WERI-Rb-1 (cell line): ENCODE results near the gene SDSL.

Source experiments
- DNase-seq: peaks from one replicate; pipeline ENCODE4 v3.0.0-alpha.2; 2020
- H3K27ac ChIP-seq: fragments of 250-450 bp; sonication (Bioruptor Pico); 2 replicates; pipeline ENCODE4 v1.5.1; 2020; ENCODE audit warnings: mild to moderate bottlenecking, moderate library complexity
- H3K27me3 ChIP-seq: fragments of 250-450 bp; sonication (Bioruptor Pico); 2 replicates; pipeline ENCODE4 v1.5.1; 2021; ENCODE audit warnings: mild to moderate bottlenecking, low read depth, moderate library complexity; ENCODE audit not compliant: insufficient read depth, severe bottlenecking
- H3K36me3 ChIP-seq: fragments of 250-450 bp; sonication (Bioruptor Pico); 2 replicates; pipeline ENCODE4 v1.5.1; 2020; ENCODE audit warnings: mild to moderate bottlenecking, moderate library complexity
- H3K4me3 ChIP-seq: 2 replicates; pipeline ENCODE4 v1.5.1; 2011; ENCODE audit warnings: low read depth, mild to moderate bottlenecking, control low read depth, low read length
- H3K9me3 ChIP-seq: fragments of 250-450 bp; sonication (Bioruptor Pico); 2 replicates; pipeline ENCODE4 v1.5.1; 2021; ENCODE audit warnings: mild to moderate bottlenecking, moderate library complexity; ENCODE audit not compliant: severe bottlenecking
- TF ChIP-seq, protein P1 (sequence below): IDR thresholded peaks from 2 replicates; pipeline ENCODE4 v1.5.1; 2011; ENCODE audit warnings: low read depth, mild to moderate bottlenecking, control low read depth, inconsistent platforms, low read length

Gene SDSL

DNA sequence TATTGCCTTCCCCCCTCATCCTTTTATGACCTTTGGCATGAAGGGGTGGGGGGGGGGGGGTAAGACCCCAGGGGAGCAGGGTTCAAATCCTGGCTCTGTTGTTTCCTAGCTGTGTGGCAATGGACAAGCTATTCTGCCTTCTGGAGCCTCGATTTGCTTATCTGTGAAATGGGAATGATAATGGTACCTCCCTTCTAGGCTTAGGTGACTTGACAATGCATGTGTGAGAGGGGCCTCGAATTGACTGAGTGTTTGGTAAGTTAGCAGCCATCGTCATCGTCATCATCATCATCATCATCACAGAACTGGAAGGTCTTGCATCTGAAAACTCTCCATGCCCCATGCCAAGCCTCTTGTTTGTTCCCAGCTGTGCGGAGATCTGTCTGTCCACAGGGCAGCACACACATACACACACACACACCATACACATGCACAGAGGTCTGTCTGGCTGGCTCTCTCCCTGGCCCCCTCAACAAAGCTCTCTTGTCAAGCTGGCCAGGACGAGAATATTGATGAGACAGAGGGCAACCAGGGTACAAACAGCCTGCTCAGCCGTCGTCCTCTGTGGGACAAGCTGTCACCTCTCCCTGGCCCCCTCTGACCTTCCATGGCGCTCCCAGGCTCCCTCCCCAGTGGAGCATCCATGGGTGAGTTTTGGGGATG, 12.6 kb upstream of the SDSL start:
- no peak for DNase-seq
- H3K27ac ChIP-seq, result no peak overlapping the region
- H3K9me3 ChIP-seq, result peaks cover 2% of the 10 kb centered on the region
- H3K36me3 ChIP-seq, result no peaks in the 10 kb centered on the region
- TF ChIP-seq, protein P1, sequence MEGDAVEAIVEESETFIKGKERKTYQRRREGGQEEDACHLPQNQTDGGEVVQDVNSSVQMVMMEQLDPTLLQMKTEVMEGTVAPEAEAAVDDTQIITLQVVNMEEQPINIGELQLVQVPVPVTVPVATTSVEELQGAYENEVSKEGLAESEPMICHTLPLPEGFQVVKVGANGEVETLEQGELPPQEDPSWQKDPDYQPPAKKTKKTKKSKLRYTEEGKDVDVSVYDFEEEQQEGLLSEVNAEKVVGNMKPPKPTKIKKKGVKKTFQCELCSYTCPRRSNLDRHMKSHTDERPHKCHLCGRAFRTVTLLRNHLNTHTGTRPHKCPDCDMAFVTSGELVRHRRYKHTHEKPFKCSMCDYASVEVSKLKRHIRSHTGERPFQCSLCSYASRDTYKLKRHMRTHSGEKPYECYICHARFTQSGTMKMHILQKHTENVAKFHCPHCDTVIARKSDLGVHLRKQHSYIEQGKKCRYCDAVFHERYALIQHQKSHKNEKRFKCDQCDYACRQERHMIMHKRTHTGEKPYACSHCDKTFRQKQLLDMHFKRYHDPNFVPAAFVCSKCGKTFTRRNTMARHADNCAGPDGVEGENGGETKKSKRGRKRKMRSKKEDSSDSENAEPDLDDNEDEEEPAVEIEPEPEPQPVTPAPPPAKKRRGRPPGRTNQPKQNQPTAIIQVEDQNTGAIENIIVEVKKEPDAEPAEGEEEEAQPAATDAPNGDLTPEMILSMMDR, result no peak
- H3K4me3 ChIP-seq, result no peak overlapping the region
- no peaks in the 10 kb centered on the region for H3K27me3 ChIP-seq

DNA sequence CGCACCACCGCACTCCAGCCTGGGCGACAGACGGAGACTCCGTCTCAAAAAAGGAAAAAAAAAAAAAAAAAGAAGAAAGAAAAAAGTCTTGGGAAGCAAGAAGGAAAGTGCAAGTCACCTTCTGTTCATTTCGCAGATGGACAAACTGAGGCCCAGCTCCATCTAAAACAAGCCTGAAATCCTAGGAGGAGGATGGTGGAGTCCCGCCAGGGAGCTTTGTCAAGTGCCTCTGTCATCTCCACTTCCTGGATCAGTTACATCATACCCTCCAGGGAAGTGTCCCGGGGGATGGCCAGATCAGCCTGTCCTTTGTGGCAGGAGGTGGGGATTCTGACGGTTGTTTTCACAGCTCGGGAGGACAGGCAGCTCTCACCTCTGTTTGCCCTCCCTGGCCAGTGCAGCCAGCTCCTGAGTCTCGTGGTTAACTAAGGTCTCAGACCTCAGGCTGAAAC, 8.7 kb upstream of the SDSL start:
- TF ChIP-seq, protein P1, result no peak
- no peak for DNase-seq
- H3K36me3 ChIP-seq, result no peaks in the 10 kb centered on the region
- H3K27me3 ChIP-seq, result no peaks in the 10 kb centered on the region
- H3K4me3 ChIP-seq, result no peak overlapping the region
- H3K9me3 ChIP-seq, result peaks cover 2% of the 10 kb centered on the region
- no peak overlapping the region for H3K27ac ChIP-seq

DNA sequence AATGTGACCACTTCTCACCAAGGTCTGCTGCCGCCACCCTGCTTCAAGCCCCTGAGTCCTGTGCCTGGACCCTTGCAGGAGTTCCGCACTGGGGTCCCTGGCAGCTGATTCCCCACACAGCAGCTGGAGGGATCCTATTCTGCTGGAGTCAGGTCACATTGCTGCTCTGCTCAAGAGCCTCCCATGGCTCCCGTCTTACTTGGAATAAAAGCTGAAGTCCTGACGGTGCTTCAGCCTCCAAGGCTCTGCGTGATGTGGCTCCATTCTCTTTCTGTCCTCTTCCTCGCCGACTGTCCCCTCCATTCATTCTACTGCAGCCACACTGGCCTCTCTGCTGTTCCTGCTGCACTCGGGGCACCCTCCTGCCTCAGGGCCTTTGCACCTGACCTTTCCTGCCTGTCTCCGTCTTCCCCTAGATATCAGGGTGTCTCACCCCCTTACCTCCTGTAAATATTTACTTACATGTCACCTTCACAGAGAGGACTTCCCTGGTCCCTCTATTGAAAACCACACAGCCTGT, 7.6 kb upstream of the SDSL start:
- TF ChIP-seq, protein P1, result no peak
- H3K27ac ChIP-seq, result no peak overlapping the region
- H3K27me3 ChIP-seq, result no peaks in the 10 kb centered on the region
- DNase-seq, result no peak
- H3K36me3 ChIP-seq, result no peaks in the 10 kb centered on the region
- H3K4me3 ChIP-seq, result no peak overlapping the region
- H3K9me3 ChIP-seq, result peaks cover 2% of the 10 kb centered on the region

DNA sequence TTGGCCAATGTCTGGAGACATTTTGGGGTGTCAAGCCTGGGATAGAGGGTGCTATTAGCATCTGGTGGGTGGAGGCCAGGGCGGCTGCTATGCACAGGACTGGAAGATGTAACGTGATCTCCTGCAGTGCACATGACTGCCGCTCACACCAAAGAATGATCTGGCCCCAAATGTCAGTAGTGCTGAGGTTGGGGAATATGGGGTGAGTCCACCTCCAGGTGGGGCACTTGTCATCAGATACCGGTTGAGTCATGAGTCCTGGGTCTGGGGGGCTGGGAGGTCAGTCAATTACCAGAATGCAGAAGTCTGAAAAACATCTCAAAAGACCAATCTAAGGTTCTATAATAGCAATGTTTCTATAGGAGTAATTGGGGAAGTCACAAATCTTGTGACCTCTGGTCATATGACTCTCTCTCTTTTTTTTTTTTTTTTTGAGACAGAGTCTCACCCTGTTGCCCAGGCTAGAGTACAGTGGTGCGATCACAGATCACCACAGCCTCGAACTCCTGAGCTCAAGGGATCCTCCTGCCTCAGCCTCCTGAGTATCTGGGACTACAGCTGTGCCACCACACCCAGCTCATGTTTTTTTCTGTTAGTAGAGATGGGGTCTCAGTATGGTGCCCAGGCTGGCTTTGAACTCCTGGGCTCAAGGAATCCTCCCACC, 6.0 kb upstream of the SDSL start:
- H3K4me3 ChIP-seq, result no peak overlapping the region
- H3K36me3 ChIP-seq, result no peaks in the 10 kb centered on the region
- no peak for DNase-seq
- peaks cover 2% of the 10 kb centered on the region for H3K9me3 ChIP-seq
- no peaks in the 10 kb centered on the region for H3K27me3 ChIP-seq
- TF ChIP-seq, protein P1, result no peak
- no peak overlapping the region for H3K27ac ChIP-seq

DNA sequence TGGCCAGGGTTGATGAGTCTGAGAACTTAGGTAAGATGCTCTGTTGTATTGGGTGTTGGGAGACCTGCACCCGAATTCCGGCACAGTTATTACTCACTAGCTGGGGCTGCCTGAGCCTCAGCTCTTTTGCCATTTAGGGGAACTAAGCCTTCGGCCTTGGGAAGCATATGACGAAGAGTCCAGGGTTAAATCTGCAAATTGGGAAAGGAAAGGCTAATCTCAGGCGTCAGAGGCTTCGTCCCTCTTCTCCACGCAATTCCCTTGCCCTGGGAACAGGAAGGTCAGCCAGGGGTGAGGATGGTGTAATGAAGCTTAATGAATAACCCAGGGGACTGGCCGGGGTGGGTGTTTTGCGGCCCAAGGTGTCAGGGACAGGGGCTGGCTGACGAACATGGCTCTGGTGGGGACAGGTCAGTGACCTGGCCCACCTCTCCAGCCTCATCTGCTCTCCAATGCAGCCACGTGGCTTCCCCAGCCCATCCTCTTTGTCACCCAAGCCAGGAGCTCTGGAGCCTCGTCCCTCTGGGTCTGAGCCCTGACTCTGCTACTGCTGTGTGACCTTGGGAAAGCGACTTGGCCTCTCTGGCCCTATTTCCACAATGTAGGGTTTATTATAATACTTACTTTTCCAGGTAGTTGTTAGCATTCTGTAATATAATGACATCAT, 3.8 kb upstream of the SDSL start:
- no peak overlapping the region for H3K4me3 ChIP-seq
- TF ChIP-seq, protein P1, result no peak
- no peaks in the 10 kb centered on the region for H3K36me3 ChIP-seq
- H3K27me3 ChIP-seq, result no peaks in the 10 kb centered on the region
- H3K27ac ChIP-seq, result peak overlapping the region; percentile 62
- peaks cover 2% of the 10 kb centered on the region for H3K9me3 ChIP-seq
- DNase-seq, result peak; percentile 36
